Stimulated activated CD8-positive, alpha-beta memory T cell treated with anti-CD3 and anti-CD28 coated beads, Interleukin-4, amount 100 ng/mL, for 24 hours (primary cell): ENCODE data around the gene ABHD1.

ENCODE experiments used
- DNase-seq: peaks from one replicate; pipeline ENCODE4 v3.0.0-alpha.2; 2020; ENCODE audit warnings: low read depth

Gene ABHD1

DNA sequence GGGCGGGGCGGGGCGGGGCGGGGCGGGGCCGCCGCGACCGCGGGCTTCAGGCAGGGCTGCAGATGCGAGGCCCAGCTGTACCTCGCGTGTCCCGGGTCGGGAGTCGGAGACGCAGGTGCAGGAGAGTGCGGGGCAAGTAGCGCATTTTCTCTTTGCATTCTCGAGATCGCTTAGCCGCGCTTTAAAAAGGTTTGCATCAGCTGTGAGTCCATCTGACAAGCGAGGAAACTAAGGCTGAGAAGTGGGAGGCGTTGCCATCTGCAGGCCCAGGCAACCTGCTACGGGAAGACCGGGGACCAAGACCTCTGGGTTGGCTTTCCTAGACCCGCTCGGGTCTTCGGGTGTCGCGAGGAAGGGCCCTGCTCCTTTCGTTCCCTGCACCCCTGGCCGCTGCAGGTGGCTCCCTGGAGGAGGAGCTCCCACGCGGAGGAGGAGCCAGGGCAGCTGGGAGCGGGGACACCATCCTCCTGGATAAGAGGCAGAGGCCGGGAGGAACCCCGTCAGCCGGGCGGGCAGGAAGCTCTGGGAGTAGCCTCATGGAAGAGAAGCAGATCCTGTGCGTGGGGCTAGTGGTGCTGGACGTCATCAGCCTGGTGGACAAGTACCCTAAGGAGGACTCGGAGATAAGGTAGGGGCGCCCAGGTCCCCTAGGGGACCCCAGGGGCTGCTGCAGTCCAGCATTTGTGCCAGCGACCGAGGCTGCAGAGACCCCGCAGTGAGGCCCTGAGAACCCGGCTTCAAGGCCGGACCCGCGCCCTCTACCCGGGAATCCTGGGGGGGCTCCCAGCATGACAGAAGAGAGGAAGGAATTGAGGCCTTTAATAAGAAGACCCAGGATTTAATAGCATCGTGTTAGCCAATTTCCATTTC, 36.7 kb upstream of the ABHD1 start, which contains the start of gene KHK:
Gene KHK, plus strand, starts transcription at position 49 of the 870 bp plus-strand sequence. Its CDS starts 488 bp downstream, at position 537.
- DNase-seq = no peak

DNA sequence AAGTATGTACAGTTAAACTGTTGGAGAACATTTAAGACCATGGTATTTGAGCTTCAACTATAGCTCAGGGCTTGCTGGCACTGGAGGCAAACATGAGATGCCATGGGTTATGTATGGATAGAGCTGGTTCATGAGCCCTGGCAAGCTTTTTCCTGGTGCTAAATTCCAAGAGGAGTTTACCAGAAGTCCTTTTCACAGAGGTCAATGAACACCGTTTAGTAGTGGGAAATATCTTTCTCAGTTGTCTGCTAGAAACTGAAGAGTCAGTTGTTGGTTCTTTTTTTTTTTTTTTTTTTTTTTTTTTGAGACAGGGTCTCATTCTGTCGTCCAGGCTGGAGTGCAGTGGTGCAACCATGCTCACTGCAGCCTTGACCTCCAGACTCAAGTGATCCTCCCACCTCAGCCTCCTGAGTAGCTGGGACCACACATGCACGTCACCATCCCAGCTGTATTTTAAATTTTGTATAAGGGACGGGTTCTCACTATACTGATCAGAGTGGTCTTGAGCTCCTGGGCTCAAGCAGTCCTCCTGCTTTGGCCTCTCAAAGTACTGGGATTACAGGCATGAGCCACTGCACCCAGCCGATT, 35.7 kb upstream of the ABHD1 start:
- no peak for DNase-seq

DNA sequence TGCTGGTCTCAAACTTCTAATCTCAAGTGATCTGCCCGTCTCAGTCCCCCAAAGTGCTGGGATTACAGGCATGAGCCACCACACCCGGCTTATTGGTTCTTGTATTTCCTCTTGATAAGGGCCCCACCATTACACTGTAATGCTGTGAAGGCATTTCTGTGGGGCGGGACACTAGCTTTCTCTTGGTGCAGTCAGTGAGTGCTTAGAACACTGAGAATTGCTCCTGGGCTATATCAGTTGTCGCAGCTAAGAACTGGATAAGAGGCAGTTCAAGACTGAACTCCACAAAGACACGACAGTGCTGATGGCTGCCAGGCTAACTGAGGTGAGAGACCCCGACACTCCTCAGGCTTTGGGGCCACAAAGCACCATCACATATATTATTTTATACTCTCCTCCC, 35.0 kb upstream of the ABHD1 start:
- DNase-seq = no peak

DNA sequence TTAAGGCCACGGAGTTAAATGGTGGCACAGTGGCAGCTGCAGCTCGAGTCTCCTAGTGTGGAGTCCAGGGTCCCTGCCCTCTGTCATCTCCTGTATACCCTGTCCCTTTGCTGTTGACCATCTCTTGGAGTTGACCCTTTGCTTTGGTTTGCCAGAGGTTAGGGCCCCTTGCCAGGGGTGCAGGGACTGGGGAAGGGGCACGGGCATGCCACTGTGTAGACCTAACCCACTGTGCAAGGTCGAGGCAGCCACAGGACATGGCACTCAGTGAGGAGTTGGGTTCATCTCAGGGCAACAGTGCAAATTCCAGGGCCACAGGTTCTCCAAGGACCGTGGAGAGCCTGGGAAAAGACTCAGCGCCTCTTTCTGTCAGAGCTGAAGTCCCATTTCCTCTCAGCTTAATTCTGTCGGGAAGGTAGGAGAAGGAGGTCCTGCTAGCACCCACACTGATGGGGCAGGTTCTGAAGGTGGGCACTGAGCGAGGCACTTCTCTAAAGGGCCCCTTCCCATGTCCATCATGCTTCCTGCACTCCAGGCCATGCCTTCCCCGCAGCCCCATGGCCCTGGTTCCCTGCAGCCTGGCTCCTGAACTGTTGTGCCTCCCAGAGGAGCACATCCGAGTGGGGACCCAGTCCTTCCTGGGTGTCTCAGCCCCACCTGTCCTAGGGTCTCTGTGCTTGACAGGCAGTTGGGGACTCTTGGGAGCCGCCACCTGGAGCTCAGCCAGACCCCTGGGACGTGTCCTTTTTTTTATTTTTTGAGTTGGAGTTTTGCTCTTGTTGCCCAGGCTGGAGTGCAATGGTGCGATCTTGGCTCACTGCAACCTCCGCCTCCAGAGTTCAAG, 34.3 kb upstream of the ABHD1 start:
- no peak for DNase-seq

DNA sequence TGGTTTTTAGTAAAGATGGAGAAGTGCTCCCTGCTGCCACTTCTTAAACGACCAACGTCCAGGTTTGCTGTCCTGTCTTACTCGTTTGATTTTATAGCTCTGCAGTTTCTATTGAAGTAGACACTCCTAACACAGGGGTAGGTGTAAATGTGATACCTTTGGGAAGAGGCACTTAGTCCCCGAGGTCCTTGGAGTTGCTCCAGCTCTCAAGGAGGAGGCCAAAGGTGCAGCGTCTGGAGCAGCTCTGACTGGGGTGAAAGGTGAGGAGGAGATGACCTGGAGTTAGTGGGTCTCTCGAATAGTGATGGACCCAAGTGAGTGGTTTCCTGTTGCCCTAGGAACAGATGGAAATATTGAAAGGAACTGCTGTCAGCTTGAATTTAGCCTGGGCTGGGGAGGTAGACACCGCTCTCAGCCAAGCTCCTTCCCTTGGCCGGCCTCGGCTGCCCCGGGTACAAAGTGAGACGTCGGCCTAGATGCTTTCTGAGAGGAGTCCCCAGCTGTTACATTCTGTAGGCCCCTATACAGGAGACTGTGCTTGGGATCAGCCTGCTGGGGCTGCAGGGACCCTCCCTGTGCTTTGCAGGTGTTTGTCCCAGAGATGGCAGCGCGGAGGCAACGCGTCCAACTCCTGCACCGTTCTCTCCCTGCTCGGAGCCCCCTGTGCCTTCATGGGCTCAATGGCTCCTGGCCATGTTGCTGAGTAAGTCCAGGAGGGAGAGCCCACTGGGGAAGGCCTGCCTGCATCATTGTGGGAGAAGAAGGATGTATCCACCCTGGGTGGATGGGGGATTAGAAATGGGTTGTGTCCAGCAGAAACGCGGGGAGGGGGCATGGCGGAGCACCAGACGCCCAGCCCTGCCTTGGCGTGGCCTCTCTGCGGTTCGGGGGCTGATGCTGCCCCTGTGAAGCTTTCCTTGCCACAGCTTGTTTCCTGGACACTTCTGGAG, 31.6 kb upstream of the ABHD1 start:
- no peak for DNase-seq

DNA sequence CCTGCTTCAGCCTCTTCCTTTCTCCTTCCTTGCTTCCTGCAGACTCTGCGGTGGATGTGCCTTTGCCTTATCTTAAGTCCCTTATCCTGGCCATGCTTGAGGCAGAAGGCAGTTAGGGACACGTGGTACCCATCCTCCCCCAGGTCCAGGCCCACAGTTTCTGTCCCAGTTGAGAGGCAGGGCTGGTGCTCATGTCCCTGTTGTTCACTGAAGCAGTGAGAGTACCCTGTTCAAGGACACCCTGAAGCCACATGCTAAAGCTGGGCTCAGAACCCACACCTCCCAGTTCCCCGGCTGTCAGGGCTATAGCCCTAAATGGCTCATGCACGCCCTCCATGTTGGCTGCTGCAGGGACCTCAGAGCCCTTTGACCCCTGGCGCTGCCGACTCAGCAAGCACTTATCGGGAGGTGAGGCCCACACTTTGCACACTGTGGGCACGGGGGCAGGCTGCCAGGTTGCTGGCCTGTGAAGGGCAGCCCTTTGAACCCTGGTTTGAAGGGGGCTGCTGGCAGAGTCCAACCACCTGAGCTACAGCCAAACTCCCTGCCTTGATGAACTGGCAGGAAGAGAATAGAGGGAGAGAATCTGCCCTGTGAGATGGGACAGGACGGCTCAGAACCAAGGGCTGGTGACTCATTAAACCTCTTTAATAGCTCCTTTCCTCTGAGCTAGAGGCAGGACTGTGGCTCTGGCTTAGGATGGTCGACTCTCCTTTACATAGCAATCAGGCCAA, 30.8 kb upstream of the ABHD1 start:
- DNase-seq = no peak

DNA sequence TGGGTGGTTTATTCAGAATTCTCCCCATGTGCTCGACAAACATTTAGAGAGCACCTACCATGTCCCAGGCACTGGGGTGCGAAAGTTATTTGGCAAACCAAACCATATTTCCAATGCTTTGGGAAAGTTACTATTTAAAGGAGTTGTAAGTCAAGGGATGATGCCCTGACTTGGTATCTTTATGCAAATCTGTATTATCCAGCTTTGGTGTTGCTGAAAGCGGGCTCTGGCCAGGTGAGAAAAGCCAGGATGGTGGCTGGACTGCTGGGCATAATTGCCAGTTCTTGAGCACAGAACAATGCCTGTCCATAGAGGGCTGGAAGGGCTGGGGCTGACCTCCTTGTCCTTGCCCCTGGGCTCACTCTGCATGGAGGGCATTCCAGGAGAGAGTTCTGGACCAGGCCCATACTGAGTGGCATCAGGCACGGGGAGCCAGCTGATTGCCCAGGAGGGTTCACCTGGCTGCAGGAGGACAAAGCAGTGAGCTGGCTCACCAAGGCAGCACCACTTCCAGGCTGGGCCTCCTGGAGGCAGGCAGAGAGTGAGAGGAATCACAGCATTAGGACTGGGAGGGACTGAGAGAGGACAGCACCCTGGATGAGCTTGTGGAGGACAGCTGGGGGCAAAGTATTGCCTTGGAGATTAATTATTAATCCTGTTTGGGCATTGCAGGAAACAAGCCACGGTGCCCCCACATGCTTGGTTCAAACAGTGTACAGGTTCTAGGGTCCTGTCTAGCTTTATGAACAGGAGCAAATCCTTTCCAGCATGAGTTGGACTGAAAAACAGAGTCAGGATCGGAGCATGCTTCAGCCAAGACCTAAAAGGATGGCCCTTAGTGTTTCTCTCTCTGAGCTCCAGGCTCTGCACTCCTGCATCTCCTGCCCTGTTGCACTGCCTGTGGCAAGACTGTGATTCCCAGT, 29.9 kb upstream of the ABHD1 start:
- DNase-seq = no peak

DNA sequence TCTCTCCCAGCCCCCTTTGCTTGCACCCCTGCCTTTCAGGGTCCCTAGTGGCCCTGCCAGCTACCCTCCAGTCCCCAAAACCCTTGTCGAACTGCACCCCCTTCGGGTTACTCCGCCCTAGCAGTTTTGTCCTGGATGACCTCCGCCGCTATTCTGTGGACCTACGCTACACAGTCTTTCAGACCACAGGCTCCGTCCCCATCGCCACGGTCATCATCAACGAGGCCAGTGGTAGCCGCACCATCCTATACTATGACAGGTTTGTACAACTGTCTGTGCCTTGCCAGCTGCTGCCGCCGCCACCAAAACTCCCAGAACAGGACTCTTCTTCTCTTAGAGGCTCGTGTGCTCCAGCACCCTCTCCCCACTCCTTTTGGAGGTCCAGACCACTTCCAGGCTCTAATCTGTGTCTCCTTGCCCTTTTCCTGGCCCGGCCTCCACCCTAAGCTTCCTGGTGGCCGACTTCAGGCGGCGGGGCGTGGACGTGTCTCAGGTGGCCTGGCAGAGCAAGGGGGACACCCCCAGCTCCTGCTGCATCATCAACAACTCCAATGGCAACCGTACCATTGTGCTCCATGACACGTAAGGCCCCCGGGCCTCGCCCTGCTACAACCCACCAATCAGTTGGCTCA, 29.1 kb upstream of the ABHD1 start:
- no peak for DNase-seq

DNA sequence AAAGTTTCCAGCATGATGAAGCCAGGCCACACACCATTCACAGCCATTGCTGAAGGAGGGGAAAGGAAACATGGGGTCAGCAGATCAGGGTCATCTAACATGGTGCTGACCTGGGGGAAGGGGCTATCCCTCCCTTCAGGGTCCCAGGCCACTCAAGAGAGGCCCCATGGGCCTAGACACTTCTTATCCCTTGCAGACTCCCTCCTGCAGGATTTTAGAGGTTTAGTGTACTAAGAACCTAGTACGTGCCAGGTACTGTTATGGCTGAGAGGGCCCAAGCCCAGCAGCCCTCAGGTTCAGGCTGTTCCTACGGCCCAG, 28.2 kb upstream of the ABHD1 start:
- DNase-seq = no peak

DNA sequence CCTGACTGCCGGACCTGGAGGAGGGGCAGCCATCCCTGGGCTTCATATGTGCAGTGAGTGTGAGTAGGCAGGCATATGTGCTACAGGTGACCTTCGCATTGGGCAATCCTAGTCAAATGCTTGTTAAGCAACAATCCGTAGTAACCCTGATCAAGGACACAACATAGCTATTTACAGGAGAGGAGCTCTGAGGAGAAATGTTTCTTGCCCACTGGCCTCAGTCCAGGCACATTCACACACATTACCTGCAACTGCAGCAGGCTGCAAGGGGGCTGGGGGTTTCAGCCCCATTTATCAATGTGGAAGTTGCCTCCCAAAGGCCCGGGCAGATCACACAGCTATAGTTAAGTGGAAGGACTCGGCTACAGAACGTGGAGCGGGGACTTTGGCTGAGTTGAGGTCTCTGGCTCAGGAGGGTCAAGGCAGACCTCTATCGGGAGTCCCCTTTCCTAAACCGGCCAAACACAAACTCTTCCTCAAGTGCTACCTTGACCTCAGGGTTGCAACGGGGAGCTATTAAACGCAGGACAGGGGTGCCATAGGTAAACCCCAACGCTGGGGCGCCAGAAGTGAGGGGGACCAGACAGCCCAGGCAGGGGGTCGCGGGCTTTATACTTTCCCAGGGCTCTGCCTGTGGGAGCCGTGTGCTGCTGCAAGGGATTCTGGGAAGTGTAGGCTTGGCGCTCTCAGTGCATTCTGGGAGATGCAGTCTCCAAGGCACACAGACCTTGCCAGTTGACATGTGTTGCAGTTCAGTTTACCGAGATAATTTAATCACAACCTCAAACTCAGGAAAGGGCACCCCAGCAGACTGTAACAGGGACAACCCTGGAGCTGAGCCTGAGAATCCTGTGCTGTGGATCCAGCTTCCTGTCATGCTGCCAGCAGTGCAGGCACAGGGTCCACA, 27.6 kb upstream of the ABHD1 start:
- DNase-seq = no peak

DNA sequence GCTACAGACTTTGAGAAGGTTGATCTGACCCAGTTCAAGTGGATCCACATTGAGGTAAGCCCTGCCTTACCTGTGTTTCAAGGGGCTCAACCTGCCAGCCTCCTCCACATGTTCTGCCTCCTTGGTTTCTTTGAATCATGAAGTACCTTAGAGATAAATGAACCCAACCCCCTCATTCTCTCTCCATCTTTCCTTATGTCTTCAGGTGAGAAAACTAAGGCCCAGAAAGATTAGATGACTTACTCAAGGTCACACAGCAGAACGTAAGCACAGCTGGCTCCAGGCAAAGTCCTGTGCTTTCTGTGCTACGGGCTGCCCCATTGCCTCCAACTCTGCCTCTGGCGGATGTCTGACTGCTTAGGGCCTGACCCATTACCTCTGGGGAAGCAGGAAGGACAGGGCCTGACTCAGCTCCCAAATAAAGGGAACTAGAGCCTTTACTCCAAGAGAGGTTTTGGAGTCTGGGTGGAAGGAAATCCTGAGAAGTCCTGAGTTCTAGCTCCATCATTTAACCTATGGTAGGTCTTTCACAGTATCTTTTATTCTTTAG, 26.8 kb upstream of the ABHD1 start:
- no peak for DNase-seq

DNA sequence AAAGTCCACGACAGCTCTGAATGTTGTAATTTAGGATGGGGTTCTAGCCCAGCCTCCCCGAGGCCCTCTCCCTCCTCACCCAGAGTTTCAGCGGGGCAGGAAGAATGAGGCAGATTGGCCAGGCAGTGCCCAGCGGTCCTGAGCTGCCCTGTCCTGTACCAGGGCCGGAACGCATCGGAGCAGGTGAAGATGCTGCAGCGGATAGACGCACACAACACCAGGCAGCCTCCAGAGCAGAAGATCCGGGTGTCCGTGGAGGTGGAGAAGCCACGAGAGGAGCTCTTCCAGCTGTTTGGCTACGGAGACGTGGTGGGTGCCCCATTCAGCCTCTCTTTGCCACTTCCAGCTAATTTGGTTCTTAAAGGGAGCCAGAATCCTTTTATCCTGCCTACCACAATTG, 26.3 kb upstream of the ABHD1 start:
- DNase-seq = no peak

DNA sequence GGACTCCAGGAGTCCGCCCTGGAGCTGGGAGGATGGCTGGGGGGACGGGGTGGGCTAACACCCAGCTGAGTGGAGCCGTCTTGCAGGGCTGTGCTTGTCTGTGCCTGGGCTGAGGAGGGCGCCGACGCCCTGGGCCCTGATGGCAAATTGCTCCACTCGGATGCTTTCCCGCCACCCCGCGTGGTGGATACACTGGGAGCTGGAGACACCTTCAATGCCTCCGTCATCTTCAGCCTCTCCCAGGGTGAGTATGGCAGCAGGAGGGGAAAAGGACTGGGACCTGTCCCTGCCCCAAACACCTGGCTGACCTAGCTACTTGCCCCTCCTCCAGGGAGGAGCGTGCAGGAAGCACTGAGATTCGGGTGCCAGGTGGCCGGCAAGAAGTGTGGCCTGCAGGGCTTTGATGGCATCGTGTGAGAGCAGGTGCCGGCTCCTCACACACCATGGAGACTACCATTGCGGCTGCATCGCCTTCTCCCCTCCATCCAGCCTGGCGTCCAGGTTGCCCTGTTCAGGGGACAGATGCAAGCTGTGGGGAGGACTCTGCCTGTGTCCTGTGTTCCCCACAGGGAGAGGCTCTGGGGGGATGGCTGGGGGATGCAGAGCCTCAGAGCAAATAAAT, 24.2 kb upstream of the ABHD1 start:
- no peak for DNase-seq

DNA sequence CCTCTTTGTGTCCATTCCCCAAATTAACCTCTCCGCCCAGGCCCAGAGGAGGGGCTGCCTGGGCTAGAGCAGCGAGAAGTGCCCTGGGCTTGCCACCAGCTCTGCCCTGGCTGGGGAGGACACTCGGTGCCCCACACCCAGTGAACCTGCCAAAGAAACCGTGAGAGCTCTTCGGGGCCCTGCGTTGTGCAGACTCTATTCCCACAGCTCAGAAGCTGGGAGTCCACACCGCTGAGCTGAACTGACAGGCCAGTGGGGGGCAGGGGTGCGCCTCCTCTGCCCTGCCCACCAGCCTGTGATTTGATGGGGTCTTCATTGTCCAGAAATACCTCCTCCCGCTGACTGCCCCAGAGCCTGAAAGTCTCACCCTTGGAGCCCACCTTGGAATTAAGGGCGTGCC, 23.6 kb upstream of the ABHD1 start:
- DNase-seq = no peak

DNA sequence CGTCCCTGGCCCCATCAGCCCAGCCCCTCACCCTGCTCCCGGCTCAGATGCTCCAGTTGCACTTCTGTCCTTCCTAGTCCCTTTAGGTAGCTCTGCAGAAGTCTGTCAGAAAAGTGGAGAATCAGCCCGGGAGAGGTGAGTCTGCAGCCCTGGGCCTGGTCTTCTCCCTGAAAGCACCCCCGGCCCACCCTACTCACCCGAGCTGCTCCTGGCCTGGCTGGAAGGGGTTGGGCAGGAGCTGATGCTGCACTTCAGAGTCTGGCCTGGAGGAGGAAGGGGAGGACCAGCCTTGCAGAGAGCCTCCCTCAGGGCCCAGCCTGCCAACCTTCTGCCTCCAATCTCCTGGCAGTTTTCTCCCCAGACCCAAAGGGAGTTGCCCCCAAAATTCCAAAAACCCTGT, 21.3 kb upstream of the ABHD1 start:
- no peak for DNase-seq

DNA sequence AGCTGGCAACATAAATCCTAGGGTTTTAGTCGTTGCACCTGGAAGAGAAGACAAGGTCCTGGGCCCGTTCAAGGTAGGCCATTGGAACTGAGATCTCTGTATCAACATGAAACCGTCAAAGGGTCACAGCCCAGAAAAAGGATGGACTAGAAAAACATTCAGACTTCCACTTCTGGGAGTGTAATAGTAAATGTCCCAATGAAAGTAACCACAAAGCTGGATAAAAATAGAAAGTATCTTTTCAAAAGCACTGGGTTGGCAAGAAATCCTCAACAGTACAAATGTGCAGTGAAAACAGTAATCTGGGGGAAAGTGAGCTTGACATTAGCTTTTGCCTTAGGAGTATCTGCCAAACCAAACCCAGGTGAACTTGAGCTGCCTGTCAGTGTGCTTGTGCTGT, 17.6 kb upstream of the ABHD1 start:
- DNase-seq = no peak

DNA sequence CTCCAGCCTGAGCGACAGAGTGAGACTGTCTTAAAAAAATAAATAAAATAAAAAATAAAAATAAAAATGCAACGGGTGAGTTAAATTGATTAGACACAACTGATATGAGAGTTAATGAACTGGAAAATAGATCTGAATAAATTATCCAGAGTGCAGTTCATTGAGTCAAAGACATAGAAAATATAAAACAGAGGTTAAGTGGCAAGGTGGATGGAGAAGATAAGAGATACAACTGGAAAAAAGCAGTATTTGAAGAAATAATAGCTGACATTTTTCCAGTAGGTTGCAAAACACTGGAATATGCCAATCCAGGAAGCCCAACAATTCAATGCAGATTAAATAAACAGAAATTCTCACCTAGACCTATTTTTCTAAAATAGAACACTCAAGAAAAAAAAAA, 15.4 kb upstream of the ABHD1 start:
- no peak for DNase-seq

DNA sequence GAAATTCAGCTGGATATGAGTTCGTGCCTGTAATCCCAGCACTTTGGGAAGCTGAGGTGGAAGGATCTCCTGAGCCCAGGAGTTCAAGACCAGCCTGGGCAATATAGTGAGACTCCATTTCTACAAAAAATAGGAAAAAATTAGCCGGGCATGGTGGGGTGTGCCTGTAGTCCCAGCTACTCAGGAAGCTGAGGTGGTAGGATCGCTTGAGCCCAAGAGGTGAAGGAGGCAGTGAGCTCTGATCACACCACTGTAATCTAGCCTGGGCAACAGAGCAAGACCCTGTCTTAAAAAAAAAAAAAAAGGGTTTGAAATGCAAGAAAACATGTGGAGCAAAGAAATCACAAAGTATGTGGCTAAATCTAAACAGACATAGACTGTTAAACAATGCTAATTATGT, 14.5 kb upstream of the ABHD1 start:
- no peak for DNase-seq
